GM12864 (cell line): Measurements from ENCODE around the gene ZNF804B.
"Not testable (repeated sequence)": the region's sequence is repeated elsewhere in the genome, so short reads cannot be mapped to it uniquely, and the experiment has no call there.

Experiments
- DNase-seq: peaks from one replicate; pipeline ENCODE4 v3.0.0-alpha.2; 2011; ENCODE audit warnings: low read depth
- H3K4me3 ChIP-seq: 2 replicates; pipeline ENCODE4 v1.5.1; 2011; ENCODE audit warnings: mild to moderate bottlenecking, low read depth, low read length, control low read depth
- TF ChIP-seq, protein P1 (sequence below): IDR thresholded peaks from 2 replicates; pipeline ENCODE4 v1.5.1; 2011; ENCODE audit warnings: low read depth, mild to moderate bottlenecking, moderate library complexity, low read length, control low read depth, inconsistent platforms; ENCODE audit errors: missing control alignments

Gene ZNF804B

DNA sequence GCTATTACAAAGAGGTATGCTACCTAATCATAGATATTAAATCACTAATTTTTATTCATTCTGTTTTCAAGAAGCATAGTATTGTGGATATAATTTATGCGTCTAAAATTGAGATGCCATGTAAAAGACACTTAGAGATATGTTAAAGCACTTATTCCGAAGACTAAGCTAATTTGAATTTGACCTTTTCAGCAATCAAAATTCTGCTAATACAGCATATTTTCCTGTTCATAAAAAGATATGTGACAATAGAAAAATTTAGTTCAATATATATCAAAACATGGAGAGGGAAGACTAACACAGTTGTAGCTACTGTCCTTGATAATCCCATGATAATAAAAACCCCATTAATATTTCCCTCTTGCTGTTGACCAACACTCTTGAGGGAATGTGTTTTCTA lies 422.6 kb downstream of the ZNF804B start:
- DNase-seq, result no peak
- TF ChIP-seq, protein P1, sequence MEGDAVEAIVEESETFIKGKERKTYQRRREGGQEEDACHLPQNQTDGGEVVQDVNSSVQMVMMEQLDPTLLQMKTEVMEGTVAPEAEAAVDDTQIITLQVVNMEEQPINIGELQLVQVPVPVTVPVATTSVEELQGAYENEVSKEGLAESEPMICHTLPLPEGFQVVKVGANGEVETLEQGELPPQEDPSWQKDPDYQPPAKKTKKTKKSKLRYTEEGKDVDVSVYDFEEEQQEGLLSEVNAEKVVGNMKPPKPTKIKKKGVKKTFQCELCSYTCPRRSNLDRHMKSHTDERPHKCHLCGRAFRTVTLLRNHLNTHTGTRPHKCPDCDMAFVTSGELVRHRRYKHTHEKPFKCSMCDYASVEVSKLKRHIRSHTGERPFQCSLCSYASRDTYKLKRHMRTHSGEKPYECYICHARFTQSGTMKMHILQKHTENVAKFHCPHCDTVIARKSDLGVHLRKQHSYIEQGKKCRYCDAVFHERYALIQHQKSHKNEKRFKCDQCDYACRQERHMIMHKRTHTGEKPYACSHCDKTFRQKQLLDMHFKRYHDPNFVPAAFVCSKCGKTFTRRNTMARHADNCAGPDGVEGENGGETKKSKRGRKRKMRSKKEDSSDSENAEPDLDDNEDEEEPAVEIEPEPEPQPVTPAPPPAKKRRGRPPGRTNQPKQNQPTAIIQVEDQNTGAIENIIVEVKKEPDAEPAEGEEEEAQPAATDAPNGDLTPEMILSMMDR, result no peak
- no peak overlapping the region for H3K4me3 ChIP-seq

- no peak overlapping the region for H3K4me3 ChIP-seq
- DNase-seq, result no peak
Measured at GRCh38 chr7:89183712-89184111, 424.2 kb downstream of the ZNF804B start.

GRCh38 chr7:89200758-89201157 lies 441.3 kb downstream of the ZNF804B start:
- TF ChIP-seq, protein P1, result no peak
- no peak for DNase-seq
- no peak overlapping the region for H3K4me3 ChIP-seq

More at GRCh38 chr7:89183712-89184111, 424.2 kb downstream of the ZNF804B start:
- TF ChIP-seq, protein P1, result no peak

DNA sequence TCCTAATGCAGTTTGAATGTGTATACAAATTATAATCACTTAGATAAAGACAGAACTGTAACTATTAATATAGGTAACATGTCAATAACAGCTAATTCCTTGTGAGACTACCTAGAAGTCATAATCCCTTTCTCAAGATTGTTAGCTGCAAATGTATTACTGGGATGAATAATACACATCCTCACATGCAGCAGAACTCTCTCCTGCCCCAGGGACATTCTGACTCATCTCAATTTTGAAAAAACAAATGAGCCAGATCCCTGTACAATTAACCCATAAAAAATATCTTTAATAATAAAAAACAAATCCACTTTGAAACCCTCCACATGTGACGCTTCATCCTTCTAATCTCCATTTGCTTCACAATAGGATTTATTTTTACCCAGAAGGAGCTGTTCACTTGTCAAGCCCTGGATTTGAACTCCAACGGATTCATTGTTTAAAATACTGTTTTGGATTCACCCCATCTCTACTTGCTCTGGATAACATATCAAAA lies 464.4 kb downstream of the ZNF804B start:
- DNase-seq, result no peak
- H3K4me3 ChIP-seq, result no peak overlapping the region

GRCh38 chr7:89228688-89229171 lies 469.2 kb downstream of the ZNF804B start:
- DNase-seq, H3K4me3 ChIP-seq: not testable (repeated sequence)

More for the DNA sequence above, 464.4 kb downstream of the ZNF804B start:
- TF ChIP-seq, protein P1, result no peak

DNA sequence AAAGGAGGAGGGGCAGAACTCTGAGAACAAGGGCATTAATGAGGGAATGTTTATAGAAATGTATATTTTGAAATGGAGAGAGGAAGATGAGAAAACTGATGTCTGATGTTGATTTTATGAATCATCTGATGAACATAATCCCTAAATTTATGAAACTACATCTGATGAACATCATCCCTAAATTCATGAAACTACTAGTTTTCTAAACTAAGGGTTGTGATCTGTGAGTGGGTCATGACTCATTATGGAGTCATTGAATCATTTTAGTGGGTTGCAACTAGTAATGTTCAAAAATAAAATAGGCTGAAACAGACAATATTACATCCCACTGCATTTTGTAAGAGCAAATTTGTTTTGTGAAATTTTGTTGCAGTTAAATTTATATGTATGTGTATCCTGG lies 478.7 kb downstream of the ZNF804B start:
- TF ChIP-seq, protein P1, result no peak
- no peak for DNase-seq

GRCh38 chr7:89246196-89246595 lies 486.7 kb downstream of the ZNF804B start:
- no peak for DNase-seq
- H3K4me3 ChIP-seq, result no peak overlapping the region
- TF ChIP-seq, protein P1, result no peak

More for the DNA sequence above, 478.7 kb downstream of the ZNF804B start:
- no peak overlapping the region for H3K4me3 ChIP-seq
